Activated CD4-positive, alpha-beta T cell treated with anti-CD3 and anti-CD28 coated beads, Interleukin-2, amount 50 U/mL, for 4 hours (primary cell): ENCODE measurements around the gene SIL1.
"Not testable (repeated sequence)": the region's sequence is repeated elsewhere in the genome, so short reads cannot be mapped to it uniquely, and the experiment has no call there.

ENCODE experiments used
- DNase-seq, 2 experiments: peaks; one replicate each; pipeline ENCODE4 v3.0.0-alpha.2; 2020

SIL1 gene

DNA sequence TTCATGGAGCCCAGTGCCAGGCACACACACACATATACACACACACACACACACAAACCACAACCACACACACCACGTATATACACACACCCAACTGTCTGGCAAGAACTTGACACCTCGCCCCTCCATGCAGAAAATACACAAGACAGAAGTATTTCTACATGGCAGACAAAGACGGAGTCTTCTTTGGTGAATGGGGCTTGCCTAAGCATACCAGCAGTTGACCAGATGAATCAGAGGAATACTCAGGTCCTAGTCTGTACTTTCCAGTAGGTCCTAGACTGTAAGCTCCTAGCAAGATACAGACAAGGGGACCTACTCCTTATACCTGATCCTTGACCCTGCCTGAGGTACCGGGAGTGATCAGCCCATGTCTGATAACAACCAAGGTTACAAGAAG lies 60.1 kb downstream of the SIL1 start:
- DNase-seq: no peak

DNA sequence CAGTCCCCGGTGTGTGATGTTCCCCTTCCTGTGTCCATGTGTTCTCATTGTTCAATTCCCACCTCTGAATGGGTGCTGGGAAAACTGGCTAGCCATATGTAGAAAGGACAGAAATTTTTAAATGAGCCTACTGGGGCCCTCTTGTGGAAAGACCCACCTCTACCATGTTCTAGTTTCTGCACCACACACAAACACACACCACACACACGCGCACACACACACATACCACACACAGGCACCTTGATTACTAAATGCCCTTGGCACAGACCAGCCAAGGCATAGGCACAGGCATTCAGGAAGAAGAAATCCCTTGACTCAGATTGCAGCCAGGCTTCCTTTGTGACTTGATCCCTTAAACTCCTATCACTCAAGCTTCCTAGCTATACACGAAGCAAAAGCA lies 60.5 kb downstream of the SIL1 start:
- DNase-seq: no peak

DNA sequence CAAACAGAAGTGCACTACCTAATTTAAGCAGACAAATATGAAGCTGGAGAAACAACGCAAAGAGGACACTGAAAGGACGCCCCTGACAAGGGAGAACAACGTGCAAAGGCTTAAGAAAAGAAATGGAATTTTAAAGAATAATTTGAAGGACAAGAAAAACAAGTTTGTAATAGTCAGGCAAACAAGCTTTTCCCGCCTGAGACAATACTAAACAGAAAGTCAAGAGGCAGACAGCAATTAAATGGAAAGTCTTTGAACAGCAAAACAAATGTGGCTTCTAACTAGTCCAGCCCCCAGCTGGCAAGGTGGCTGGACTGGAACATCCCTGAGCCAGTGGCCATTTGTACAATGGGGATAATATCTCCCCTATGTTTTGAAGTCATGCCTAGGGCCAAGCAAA lies 63.3 kb downstream of the SIL1 start:
- no peak for DNase-seq

DNA sequence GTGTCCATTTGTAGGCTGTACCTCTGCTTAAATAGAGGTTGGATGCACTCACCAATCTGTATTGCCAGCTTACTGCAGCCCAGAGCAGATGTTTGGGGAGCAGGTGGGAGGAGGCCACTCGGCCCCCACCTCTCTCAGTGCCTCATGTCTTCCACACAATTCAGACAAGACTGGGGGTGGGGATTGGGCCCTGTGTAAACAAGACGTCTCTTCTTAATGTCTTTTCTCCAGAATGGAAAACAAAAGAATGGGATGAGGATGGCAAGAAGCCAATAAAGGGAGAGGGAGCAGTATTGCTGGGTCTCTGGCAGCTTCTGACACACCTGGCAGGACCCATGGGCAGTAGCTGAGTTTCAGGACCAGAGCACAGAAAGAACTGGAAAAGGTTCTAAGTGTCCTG lies 64.9 kb downstream of the SIL1 start:
- no peak for DNase-seq

DNA sequence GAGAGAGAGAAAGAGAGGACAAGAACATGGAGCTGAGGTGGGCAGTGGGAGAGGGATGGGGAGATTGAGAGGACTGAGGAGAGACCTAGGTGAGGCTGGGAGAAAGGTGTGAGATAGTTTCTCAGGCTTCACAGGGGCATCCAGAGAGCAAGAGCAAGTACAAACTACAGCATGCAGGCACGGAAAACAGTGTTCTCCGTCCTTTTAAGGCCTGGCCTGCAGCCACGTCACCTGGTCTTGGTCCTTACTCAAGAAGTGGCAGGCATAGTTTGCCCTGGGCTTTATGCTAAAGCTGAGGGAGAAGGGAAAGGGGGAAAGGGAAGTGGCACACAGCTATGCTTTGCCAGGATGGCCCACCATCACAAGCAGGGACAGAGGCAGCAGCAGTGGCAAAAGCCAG lies 65.7 kb downstream of the SIL1 start:
- DNase-seq: no peak

DNA sequence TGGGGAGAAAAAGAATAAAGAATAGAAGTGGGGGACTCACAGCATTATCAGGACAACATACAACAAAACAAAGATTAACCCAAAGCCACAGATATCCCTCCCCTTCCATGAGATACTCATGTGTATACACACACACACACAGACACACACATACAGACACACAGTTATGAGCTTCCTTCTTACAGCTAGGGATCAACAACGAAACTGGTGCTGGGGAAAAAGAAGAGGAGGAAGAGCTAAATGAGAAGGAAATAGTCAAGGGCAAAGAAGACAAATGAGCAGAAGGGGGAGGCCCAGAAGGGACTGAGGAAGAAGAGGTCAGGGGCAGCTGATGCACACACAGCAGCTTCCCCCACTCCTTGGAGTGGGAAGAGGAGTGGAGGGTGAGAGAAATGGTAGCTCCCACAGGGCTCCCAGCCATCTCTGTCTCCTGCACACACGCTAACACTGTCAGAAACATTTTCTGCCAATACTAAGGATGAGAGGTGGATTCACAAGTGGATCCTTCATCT lies 66.2 kb downstream of the SIL1 start:
- no peak for DNase-seq

DNA sequence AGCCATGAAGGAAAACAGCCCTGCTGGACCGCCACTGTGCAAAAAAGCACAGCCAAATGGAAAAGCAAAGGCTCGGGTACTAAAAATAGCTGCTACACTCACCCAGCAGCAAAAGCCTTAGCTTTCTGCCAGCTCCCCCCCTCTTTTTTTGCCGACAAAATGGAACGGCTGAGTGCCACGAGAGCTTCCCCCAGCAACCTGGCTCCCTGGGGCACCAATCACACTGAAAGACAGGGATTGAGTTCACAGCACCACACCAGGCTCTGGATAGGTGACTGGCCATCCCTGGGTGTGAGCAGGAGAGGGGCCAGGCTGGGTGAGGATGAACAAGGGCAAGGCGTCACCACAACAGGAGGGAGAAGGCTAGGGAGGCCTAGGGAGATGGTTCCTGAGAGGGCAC lies 66.7 kb downstream of the SIL1 start:
- DNase-seq: no peak

DNA sequence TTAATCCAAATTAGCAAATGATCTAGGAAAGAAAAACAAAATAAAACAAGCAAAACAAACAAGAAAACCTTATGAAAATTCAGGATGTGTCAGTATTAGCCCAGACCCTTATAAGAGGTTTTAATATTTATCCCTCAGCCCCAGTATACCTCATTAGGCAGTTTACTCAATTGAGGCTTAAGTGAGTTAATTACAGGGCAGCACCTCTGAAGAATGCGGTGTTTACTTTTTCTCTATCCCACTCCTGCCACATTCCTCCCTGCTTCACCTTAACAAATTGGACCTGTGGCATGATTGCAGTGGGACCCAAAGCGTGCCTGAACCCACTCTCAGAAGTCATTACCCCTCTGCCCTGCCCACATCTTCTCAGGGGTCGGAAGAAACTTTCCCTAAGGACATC lies 67.1 kb downstream of the SIL1 start:
- DNase-seq: no peak

DNA sequence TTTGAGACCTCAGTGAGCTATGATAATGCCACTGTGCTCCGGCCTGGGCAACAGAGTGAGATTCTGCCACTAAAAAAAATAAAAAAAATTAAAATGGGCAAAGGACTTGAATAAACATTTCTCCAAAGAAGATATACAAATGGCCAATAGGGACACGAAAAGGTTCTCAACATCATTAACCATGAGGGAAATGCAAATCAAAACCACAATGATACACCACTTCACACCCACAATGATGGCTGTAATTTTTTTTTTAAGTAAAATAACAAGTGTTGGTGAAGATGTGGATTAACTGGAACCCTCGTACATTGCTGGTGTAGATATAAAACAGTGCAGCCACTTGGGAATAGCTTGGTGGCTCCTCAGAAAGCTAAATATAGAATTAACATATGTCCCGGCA lies 68.0 kb downstream of the SIL1 start:
- DNase-seq: no peak

DNA sequence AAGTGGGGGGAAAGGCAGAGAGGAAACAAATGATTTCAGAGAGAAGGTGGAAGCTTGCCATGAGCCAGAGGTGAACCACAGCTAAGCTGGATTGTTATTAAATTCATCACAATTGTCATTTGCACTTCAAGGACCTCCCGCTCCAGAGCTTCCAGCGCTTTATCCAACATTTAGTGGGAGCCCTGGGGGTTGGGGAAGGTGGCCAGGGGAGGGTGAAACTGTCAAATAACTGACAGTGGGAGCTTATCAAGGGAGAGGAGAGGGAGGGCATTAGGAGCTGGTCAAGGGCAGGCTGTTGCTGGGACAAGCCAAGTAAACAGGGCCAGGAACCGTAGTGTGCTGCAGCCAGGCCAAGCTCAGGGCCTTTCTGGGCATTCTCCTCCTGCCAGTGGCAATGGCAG lies 71.5 kb downstream of the SIL1 start:
- DNase-seq: no peak

DNA sequence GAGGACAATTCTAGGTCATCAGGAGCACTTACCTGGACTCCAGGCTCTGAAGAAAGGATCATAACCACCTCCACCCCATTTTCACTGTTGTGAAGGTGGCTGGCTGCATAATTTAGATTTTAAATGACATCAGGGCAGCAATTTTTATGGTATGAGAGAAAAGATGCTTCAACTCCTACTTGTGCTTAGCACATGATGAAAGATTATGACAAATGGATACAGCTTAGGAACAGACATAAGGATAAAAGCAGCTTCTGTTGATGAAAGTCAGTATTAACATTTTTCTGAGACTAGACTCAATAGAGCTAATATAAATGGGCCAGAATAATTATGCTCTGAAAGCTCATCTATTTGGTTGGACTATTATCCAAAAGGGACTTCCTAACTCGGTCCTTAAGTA lies 72.2 kb downstream of the SIL1 start:
- DNase-seq: no peak

DNA sequence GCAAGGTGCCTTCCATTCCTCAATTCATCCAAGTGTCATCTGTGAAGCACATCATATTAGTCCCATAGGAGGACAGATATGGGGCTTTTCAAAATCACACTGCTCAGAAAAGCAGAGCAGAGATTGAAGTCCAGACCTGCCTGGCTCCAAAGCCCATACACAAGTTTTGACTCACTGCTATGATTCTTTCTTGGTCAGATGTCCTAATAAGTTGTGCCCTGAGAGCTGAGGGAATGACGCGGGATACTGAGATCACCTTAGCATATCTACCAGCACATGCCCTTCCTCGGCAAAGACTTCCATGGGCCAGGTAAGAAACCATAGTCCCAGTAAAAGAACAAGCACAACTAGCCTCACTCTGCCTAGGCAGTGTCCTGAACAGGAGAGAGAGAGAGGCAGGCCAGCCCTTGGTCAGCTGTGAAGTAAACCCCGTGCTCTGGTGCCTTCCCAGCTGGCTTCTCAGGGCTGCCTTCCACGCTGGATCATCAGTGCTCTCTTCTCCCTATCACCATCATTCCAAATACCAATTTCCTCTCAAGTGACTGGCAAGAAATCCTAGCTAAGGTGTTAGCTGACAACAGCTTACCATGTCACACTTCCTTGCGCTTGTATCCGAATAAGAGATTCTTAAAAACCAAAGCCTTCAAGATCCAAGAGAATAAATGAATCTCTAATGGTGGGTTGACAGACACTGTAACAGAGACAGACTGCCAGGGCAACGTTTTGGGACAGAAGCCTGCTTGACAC lies 73.2 kb downstream of the SIL1 start:
- no peak for DNase-seq

DNA sequence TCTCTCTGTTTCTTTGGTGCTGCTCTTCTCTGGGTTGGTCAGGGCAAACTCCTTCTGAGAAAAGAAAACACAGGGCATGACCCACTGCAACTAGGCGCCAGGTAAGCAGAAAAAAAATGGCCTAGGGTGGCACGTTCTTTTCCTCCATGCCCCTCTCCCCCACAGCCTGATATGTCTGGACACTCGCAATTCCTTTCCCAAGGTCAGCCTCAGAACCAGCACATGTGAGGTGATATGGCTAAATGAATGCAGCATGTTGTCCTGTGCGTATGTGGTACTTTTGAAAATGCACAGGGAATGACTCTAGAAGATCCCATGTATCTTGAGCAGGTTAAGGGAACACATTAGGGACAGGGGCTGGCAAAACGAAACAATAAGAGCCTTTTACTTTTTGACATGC lies 77.0 kb downstream of the SIL1 start:
- DNase-seq: no peak

DNA sequence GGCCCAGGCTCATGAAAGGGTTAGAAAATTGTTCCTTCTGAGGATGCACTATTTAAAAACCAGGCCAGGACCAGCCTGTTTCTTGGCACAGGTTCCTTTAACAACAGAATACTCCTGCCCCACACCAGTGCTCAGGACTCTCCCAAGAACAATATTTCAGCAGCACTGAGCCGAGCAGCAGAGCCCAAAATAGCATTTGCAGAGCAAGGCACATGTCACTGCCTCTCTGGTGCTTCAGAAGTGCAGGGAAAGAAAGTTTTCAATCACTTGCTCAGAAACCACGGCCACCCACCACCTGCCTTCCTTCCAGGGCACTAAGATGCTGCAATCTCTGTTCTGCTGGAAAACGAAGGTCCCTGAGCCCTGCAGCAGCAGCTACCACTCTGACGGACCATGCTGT lies 77.6 kb downstream of the SIL1 start:
- no peak for DNase-seq

DNA sequence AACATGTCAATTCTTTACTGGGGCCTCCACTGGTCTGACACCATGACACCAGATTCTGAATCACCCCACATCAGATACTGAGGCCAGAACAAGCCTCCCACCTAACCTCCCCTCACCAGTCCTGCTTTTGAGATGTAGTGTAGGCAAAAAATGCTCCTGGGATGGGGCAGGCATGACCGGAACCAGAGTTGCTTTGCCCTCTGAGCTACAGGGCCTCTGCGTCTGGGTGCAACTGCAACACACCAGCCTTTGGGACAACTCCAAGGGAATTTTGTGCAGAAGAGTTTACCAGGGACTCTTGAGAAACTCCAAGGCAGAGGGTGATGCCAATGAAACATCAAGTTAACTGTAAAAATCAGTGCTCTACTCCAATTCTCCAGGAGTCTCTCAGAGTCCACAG lies 79.4 kb downstream of the SIL1 start:
- no peak for DNase-seq

DNA sequence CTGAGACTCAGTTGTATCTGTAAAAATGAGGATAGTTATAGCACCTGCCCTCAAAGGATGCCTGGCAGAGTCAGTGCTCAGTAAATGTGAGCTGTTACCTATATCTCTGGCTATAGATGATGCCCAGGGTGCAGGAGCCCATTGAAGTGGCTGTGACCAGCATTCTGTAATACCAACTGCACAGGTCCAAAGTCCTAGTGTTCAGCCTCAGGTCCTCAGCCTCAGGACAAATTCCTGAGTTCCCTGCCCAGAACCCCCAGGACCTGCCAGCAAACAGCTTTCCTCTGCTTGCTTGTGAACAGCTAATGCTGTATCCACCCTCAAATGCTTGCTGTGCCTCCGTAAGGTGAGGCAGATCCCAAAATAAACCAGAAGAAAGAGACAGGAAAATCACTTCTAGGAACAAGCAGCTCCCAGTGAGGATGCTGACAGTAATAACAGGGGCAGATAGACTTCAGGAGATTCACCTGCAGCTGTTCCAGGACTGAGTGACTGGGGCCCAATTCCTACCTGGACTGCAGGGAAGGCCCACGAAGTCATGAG lies 80.8 kb downstream of the SIL1 start:
- no peak for DNase-seq

DNA sequence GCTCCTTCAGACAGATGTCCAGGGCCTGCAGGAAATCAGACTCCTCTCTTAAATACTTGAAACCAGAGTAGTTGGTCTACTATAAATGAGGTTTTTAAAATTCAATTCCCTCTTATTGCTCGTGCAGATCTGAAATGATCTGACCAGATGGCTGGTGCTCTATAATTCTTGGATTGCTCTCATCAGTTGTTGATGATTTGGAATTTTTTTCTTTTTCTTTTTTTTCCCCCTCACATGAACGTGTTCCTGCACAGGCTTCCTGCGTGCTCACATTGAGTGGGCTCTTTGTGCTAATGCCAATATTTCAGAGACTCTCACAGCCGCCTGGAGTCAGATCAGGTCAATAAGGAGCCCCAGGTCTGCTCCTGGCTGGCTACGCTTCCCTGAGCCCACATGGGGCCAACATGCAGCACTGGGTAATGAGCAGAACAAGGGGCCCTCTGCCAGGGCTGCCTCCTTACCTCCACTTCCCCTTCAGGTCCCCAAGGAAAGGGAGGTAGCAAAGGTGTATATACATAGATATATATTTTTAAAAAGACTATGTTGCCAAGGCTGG lies 82.0 kb downstream of the SIL1 start:
- no peak for DNase-seq

DNA sequence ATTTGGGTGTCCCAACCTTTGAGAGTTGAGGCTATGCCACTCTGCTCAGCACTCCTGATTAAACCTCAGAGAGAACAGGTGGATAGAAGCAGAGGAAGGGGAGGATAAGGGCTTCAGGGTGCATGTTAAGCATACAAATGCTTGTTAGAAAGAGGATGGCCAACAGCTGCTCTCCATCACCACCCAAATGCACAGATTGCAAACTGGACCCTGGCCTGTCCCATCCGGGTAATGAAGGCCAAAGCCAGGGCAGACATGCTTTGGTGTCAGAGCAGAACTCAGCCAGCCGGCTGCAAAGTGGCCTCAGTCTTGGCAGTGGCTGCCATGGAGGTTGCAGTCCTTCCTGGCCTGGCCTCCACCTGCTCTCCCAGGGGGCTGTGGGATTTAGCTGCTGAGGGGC lies 84.3 kb downstream of the SIL1 start:
- no peak for DNase-seq

DNA sequence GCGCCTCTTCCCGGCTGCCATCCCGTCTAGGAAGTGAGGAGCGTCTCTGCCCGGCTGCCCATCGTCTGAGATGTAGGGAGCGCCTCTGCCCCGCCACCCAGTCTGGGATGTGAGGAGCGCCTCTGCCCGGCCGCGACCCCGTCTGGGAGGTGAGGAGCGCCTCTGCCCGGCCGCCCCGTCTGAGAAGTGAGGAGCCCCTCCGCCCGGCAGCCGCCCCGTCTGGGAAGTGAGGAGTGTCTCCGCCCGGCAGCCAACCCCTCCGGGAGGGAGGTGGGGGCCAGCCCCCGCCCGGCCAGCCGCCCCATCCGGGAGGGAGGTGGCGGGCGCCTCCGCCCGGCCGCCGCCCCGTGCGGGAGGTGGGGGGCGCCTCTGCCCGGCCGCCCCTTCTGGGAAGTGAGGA lies 85.8 kb downstream of the SIL1 start:
- DNase-seq: not testable (repeated sequence)

DNA sequence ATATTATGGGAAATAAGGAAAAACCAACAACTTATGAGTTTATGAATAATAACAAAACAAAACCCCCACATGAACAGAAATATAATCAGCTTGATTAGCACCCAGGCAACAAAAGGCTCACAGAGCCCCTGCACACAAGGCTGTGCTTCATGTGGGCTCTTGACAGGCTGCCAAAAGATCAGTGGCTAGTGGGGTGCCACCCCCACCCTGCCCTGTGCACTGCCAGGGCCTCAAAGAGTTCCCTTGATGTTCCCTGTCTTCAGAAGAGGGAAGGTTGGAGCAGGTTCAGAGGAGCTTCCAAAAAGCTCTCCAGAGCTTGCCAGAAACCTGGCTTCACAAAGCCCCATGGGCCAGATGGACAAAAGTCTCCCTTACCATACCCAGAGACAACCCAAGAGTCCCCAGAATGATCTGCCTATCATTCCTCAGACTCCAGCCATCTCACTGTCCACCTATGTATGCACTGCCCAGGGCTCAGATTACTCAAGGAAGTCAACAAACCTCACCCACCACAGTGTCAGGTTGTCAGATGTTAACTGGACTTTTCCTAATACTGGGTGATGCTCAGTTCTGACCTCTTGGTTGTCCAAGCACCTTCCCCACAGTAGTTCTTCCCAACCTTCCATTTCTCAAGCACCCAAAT lies 87.5 kb downstream of the SIL1 start:
- DNase-seq: no peak

DNA sequence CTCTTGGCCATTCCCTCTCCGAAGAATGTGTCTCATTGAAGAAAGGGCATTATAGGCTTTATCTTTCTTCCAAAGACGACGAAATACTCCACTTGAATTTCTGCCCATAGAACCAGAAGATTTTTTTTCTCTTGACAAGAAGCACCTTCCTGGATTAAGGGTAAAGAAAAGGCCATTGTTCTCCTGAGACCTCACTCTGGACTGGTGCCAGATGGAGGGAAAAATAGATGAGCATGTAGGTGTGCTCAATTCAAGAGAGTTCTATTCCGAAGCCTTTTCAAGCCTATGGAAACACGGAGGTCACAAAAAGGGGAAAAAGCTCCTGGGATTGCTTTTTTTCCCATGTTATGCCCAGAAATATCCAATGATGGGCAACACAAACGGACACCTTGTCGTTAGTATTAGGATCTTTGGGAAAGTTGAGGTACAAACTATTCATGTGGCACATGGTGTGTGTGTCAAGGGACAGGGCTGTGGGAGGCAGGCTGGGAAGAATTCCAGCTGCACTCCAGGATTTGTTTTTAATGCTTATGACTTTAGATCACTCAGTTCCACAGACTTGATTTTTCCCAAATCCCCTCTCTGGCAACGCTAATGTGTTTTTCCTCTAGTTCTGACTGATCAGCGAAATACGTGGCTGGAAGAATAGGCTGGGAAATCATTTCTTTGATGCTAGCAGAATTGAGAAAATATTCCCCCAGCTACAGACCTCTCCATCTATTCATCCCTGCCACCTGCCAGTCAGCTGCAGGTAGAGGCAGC lies 89.9 kb downstream of the SIL1 start:
- no peak for DNase-seq

DNA sequence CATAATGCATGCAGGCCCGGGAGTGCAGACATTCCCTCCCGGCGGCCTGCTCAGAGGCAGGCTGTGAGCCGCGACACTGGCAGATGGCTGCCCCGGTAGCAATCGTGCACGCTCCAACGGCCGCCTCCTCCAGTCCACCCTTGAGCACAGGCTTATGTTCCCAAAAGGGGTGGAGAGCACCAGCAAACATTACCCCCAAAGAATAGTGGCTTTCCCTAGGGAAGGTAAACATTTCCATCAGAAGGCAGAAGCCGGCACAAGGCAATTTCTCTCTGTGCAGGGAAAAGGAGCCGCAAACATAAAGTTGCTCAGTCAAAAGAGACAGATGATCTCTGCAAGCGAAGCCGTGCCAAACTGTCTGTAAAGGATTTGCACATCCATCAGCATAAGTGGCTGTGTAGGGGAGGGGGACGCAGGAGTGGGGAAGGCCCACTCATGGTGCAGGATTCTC lies 92.5 kb downstream of the SIL1 start:
- DNase-seq: no peak

DNA sequence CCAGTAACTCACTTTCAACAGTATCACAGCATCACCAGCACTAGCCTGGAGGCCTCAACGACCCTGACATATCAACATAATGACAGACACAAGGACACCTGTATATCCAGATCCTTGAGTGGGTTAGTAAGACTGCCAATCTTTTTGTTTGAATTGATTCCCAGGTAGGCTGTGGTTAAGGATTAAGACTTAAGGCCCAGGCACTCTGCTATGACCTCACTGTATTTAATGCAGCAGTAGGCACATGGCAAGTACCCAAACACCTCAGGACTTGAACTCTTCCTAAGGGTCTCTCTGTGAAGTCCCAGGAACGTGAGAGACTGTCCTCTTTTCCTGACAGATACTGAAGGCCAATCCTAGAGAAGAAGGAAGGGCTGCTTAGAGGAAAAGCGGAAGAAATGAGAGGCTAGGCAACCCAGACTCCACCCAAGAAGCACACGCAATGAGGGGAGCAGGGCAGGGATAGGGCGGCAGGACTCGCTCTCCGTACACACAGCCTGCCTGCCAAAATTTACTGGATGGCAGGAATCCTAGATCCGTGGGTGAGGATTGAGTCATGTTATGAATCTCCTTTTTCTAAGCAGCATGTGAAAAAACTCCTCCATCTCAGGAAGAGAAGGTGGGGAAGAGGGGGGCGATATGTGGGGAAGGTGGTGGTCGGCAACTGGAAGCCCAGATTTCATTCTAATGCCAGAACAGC lies 93.4 kb downstream of the SIL1 start:
- DNase-seq: no peak
